H1 (cell line): Measurements from ENCODE around the gene COL4A4. TPM values are rescaled to one million over a fixed set of nuclear protein-coding genes. Genes with fewer than 3 reads are reported as not detected.

ENCODE experiments used
- CTCF ChIA-PET: fragments of 300-600 bp; sonication (Branson Sonifier 250); formaldehyde crosslinking; loops from one replicate; lab custom pipeline; 2021; ENCODE audit not compliant: partially characterized antibody; lab: Charles Lee
- POLR2A ChIA-PET: fragments of 300-600 bp; sonication (Branson Sonifier 250); formaldehyde crosslinking; loops from one replicate; lab custom pipeline; 2021; ENCODE audit warnings: inconsistent platforms; ENCODE audit not compliant: partially characterized antibody; lab: Charles Lee
- DNase-seq, 2 experiments: peaks; one replicate each; pipeline versions ENCODE4 v3.0.0 to v3.0.0-alpha.2; 2010 to 2022; ENCODE audit warnings: low spot score in 2 of 2, low read depth in 1 of 2, mixed read lengths in 1 of 2
- FAIRE-seq: peaks from 2 replicates; lab custom pipeline; 2011; peaks lifted over from hg19 to GRCh38; lab: Jason Lieb, UNC
- H2AFZ ChIP-seq: 2 replicates; pipeline ENCODE4 v1.8.1; 2012; ENCODE audit warnings: low read length, inconsistent platforms
- H2AK5ac ChIP-seq: 2 replicates; pipeline ENCODE4 v1.6.1; 2013; ENCODE audit warnings: low read depth, low read length
- H2BK120ac ChIP-seq: replicated peaks from 2 replicates; pipeline ENCODE3; 2013; ENCODE audit warnings: low read depth, low read length, inconsistent platforms
- H2BK12ac ChIP-seq: 2 replicates; pipeline ENCODE4 v1.6.1; 2013; ENCODE audit warnings: low read depth, low read length
- H2BK15ac ChIP-seq: 2 replicates; pipeline ENCODE4 v1.6.1; 2013; ENCODE audit warnings: low read length
- H2BK20ac ChIP-seq: 2 replicates; pipeline ENCODE4 v1.6.1; 2013; ENCODE audit warnings: low read length
- H2BK5ac ChIP-seq: 2 replicates; pipeline ENCODE4 v1.6.1; 2013; ENCODE audit warnings: low read depth, low read length
- H3K14ac ChIP-seq: 2 replicates; pipeline ENCODE4 v1.6.1; 2013; ENCODE audit warnings: inconsistent platforms; ENCODE audit not compliant: insufficient read length
- H3K18ac ChIP-seq: 2 replicates; pipeline ENCODE4 v1.6.1; 2013; ENCODE audit warnings: low read length; ENCODE audit errors: extremely low read depth
- H3K23ac ChIP-seq: 2 replicates; pipeline ENCODE4 v1.6.1; 2013; ENCODE audit warnings: inconsistent platforms; ENCODE audit not compliant: insufficient read length
- H3K23me2 ChIP-seq: 2 replicates; pipeline ENCODE4 v1.6.1; 2013; ENCODE audit warnings: low read depth, low read length
- H3K27ac ChIP-seq: 2 replicates; pipeline ENCODE4 v1.6.1; 2011; ENCODE audit warnings: low read depth, low read length, inconsistent platforms
- H3K27me3 ChIP-seq, 4 experiments: replicated peaks in 1 of 4; 1 replicate in 1 of 4; 2 replicates in 3 of 4; pipeline versions ENCODE4 v1.6.1 to v1.8.1; 2011 to 2013; ENCODE audit warnings: low read length in 3 of 4, mild to moderate bottlenecking in 3 of 4, inconsistent platforms in 2 of 4, mixed read lengths in 2 of 4, moderate library complexity in 1 of 4; ENCODE audit not compliant: control insufficient read depth in 3 of 4, insufficient read depth in 3 of 4; ENCODE audit errors: extremely low read depth in 1 of 4
- H3K36me3 ChIP-seq, 4 experiments: 2 replicates each; pipeline versions ENCODE4 v1.6.1 to v1.8.1; 2011 to 2013; ENCODE audit warnings: mild to moderate bottlenecking in 4 of 4, low read length in 3 of 4, moderate library complexity in 2 of 4, control low read depth in 1 of 4, inconsistent platforms in 1 of 4; ENCODE audit not compliant: insufficient read depth in 4 of 4, control insufficient read depth in 2 of 4
- H3K4ac ChIP-seq: replicated peaks from 2 replicates; pipeline ENCODE3; 2013; ENCODE audit warnings: low read length, low read depth, mixed read lengths, inconsistent platforms; ENCODE audit not compliant: insufficient read length
- H3K4me1 ChIP-seq, 4 experiments: replicated peaks in 1 of 4; 1 replicate in 1 of 4; 2 replicates in 3 of 4; pipeline versions ENCODE4 v1.6.1 to v1.8.1; 2011 to 2013; ENCODE audit warnings: low read length in 3 of 4, inconsistent platforms in 2 of 4, mixed read lengths in 1 of 4; ENCODE audit not compliant: insufficient read depth in 4 of 4, control insufficient read depth in 3 of 4
- H3K4me2 ChIP-seq, 2 experiments: 2 replicates each; pipeline versions ENCODE4 v1.6.1 to v1.8.1; 2011 to 2013; ENCODE audit warnings: low read depth in 2 of 2, low read length in 2 of 2, control low read depth in 1 of 2, inconsistent platforms in 1 of 2, mild to moderate bottlenecking in 1 of 2; ENCODE audit not compliant: insufficient read depth in 1 of 2
- H3K4me3 ChIP-seq, 4 experiments: fragments of 200-600, 300-600 bp in 1 of 4; sonication (generic), shearing (Covaris generic), sonication (Bioruptor Twin) in 1 of 4; 2 replicates each; pipeline versions ENCODE4 v1.5.1 to v1.8.1; 2011 to 2016; ENCODE audit warnings: low read length in 4 of 4, low read depth in 3 of 4, control low read depth in 2 of 4, inconsistent platforms in 2 of 4, mild to moderate bottlenecking in 2 of 4, mixed read lengths in 1 of 4, moderate library complexity in 1 of 4; ENCODE audit not compliant: insufficient read depth in 2 of 4; ENCODE audit errors: extremely low read depth in 1 of 4
- H3K56ac ChIP-seq: replicated peaks from 2 replicates; pipeline ENCODE3; 2013; ENCODE audit warnings: low read depth, mild to moderate bottlenecking, mixed read lengths, low read length, inconsistent platforms; ENCODE audit not compliant: insufficient read length
- H3K79me1 ChIP-seq: 2 replicates; pipeline ENCODE4 v1.6.1; 2013; ENCODE audit warnings: low read depth, low read length, control low read depth
- H3K79me2 ChIP-seq, 2 experiments: 2 replicates each; pipeline versions ENCODE4 v1.6.1 to v1.8.1; 2012 to 2013; ENCODE audit warnings: low read length in 2 of 2, mild to moderate bottlenecking in 2 of 2, inconsistent platforms in 1 of 2; ENCODE audit not compliant: insufficient read depth in 2 of 2, control insufficient read depth in 1 of 2
- H3K9ac ChIP-seq, 4 experiments: replicated peaks in 1 of 4; 1 replicate in 1 of 4; 2 replicates in 3 of 4; pipeline versions ENCODE4 v1.6.1 to v1.8.1; 2011 to 2013; ENCODE audit warnings: low read depth in 3 of 4, low read length in 3 of 4, control low read depth in 2 of 4, mild to moderate bottlenecking in 2 of 4, moderate library complexity in 2 of 4, inconsistent platforms in 1 of 4; ENCODE audit errors: extremely low read depth in 1 of 4
- H3K9me3 ChIP-seq, 2 experiments: 2 replicates each; pipeline versions ENCODE4 v1.6.1 to v1.8.1; 2012 to 2013; ENCODE audit warnings: mild to moderate bottlenecking in 2 of 2, moderate library complexity in 2 of 2, control low read depth in 1 of 2, inconsistent platforms in 1 of 2, low read depth in 1 of 2, low read length in 1 of 2, mixed read lengths in 1 of 2; ENCODE audit not compliant: insufficient read depth in 2 of 2
- H4K20me1 ChIP-seq, 2 experiments: replicated peaks in 1 of 2; 2 replicates each; pipeline versions ENCODE3 to v1.8.1; 2011 to 2013; ENCODE audit warnings: inconsistent platforms in 2 of 2, low read length in 2 of 2, mild to moderate bottlenecking in 1 of 2; ENCODE audit not compliant: insufficient read depth in 2 of 2, control insufficient read depth in 1 of 2
- H4K5ac ChIP-seq: 2 replicates; pipeline ENCODE4 v1.6.1; 2013; ENCODE audit warnings: low read length, low read depth, mixed read lengths, inconsistent platforms; ENCODE audit not compliant: insufficient read length
- H4K8ac ChIP-seq: 2 replicates; pipeline ENCODE4 v1.8.0; 2013; ENCODE audit warnings: mild to moderate bottlenecking, moderate library complexity, low read length, inconsistent platforms; ENCODE audit not compliant: insufficient read depth; ENCODE audit errors: extremely low read depth
- H4K91ac ChIP-seq: replicated peaks from 2 replicates; pipeline ENCODE3; 2013; ENCODE audit warnings: low read length, mixed read lengths, inconsistent platforms; ENCODE audit not compliant: insufficient read length
- RAD21 ChIP-seq, 2 experiments: IDR thresholded peaks in 1 of 2; conservative IDR thresholded peaks in 1 of 2; 2 replicates each; pipeline ENCODE4 v1.6.1; 2011; ENCODE audit warnings: low read depth in 2 of 2, low read length in 2 of 2, improper control_type of control experiment in 1 of 2, inconsistent platforms in 1 of 2, mild to moderate bottlenecking in 1 of 2, moderate library complexity in 1 of 2
- SIX5 ChIP-seq: IDR thresholded peaks from 2 replicates; pipeline ENCODE4 v1.6.1; 2011; ENCODE audit warnings: mild to moderate bottlenecking, low read depth, low read length
- WGBS, 2 experiments: shearing (Covaris generic) in 1 of 2; methylation state at CpG; one replicate each; pipeline versions ENCODE4 v1.1.6 to v1.1.7; 2013 to 2015; ENCODE audit warnings: low lambda C conversion rate in 2 of 2, mixed read lengths in 2 of 2, inconsistent platforms in 1 of 2, low coverage in 1 of 2, missing lambda C conversion rate in 1 of 2; ENCODE audit not compliant: insufficient replicate concordance in 2 of 2, insufficient coverage in 1 of 2, insufficient read length in 1 of 2; ENCODE audit errors: extremely low coverage in 1 of 2, missing lambda C conversion rate in 1 of 2; 5-methylcytosine and 5-hydroxymethylcytosine counted together
- polyA plus RNA-seq, 7 experiments: library from polyadenylated mRNA; depleted of rRNA in 3 of 7; stranded (reverse) in 5 of 7; unstranded in 2 of 7; fragments of >200 nt in 5 of 7; fragments of 200-250 nt in 2 of 7; gene quantifications; 1 replicate in 5 of 7; 2 replicates in 1 of 7; 4 replicates in 1 of 7; pipeline versions ENCODE4 v1.2.1 to v1.2.3, GENCODE V29; 2011 to 2013; ENCODE audit warnings: missing spikeins in 2 of 7, mixed read lengths in 2 of 7
- total RNA-seq: library from RNA; stranded (reverse); fragmentation: NEBNext Ultra II Directional; extraction: Animal tissue kit (Norgen Biotek cat#: 25700); gene quantifications from 2 replicates; pipeline ENCODE4 v1.2.1, GENCODE V29; 2021

Gene COL4A4
- total and polyA plus RNA-seq, 2 of the 8 experiments (the other 6 are each of a cell fraction or from before 2014, with no cell fraction given), result 0.33 to 1.7 TPM

DNA sequence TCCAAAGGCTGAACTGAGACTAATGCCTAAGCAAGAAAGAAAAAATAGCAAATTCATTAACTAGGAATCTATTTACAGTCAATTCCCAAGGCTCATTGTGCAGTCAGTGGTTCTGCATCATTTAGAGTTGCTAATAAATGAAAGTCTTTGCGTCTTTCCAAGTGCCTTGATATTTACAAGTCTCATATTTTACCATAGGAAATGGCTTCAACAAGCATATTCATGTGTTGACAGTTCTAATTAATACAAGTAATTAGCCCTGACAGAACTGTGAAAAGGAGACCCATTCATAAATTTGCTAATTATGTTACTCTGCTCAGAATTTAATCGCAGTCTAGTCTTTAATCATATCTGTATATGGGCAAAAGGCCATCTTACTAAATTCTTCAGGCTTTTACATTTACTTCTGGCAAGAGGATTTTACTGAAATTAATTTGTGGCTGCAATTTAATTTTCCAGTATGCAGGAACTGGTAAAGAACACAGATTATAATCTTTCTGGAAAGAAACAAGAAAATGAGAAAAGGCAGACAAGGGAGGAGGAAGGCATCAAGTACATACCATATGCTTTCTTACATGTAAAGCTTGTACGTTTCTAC is 201.7 kb downstream of the COL4A4 start:
- FAIRE-seq (no peak), DNase-seq (no peak)
- H2BK20ac ChIP-seq, result no peak overlapping the region
- TF ChIP-seq RAD21 (IDR thresholded peaks at IDR 0.05 in 1 of 2, conservative IDR thresholded peaks at IDR 0.05 in 1 of 2; ENCODE audit: low read depth in 2 of 2, low read length in 2 of 2) (no peak), SIX5 (no peak)
- no peak overlapping the region for H3K4ac ChIP-seq
- no peak overlapping the region for H4K8ac ChIP-seq
- no peaks in the 10 kb centered on the region for H3K27me3 ChIP-seq
- no peak overlapping the region for H3K9ac ChIP-seq
- no peak overlapping the region for H2AK5ac ChIP-seq
- H3K56ac ChIP-seq, result no peak overlapping the region
- CTCF ChIA-PET, result interaction anchor here (0.8 to 1.0 kb wide), 2 partner anchors 11 to 22 kb away, joined by 3 read pairs; no protein-coding TSS in a partner anchor
- H3K9me3 ChIP-seq, result peaks cover 2 to 4% of the 10 kb centered on the region in 2 experiments; a peak in 2 of 4 replicates
- 98% methylated on average over 3 of the region's 3 CpGs; no CpG with 5 or more reads in 1 of the 2 experiments for WGBS, 2 experiments
- POLR2A ChIA-PET, result no interaction called here
- no peak overlapping the region for H4K91ac ChIP-seq
- no peak overlapping the region for H3K23ac ChIP-seq
- no peak overlapping the region for H4K5ac ChIP-seq
- no peaks in the 10 kb centered on the region for H3K79me2 ChIP-seq
- peaks cover 0 to 6% (median 0%) of the 10 kb centered on the region in 4 experiments; a peak in 2 of 7 replicates for H3K4me1 ChIP-seq
- no peak overlapping the region for H3K4me3 ChIP-seq
- no peak overlapping the region for H3K14ac ChIP-seq
- H3K18ac ChIP-seq, result no peak overlapping the region
- H2BK120ac ChIP-seq, result no peak overlapping the region
- H4K20me1 ChIP-seq, result no peaks in the 10 kb centered on the region
- no peak overlapping the region for H2BK5ac ChIP-seq
- no peaks in the 10 kb centered on the region for H3K23me2 ChIP-seq
- no peak overlapping the region for H2AFZ ChIP-seq
- no peaks in the 10 kb centered on the region for H3K79me1 ChIP-seq
- H2BK15ac ChIP-seq, result no peak overlapping the region
- no peak overlapping the region for H2BK12ac ChIP-seq
- no peak overlapping the region for H3K4me2 ChIP-seq
- no peaks in the 10 kb centered on the region for H3K36me3 ChIP-seq
- no peak overlapping the region for H3K27ac ChIP-seq
